ENCODE results near the gene FAM50B. TPM values are rescaled to one million over a fixed set of nuclear protein-coding genes. Genes with fewer than 3 reads are reported as not detected.

Gene FAM50B
- total RNA-seq, 1 experiment from 2014 or later, result 42.6 TPM

Other genes starting within 250 kb of the FAM50B start
- 60.5 and 61.3 TPM in 2 replicates for gene PXDC1, start 97.7 kb upstream of the FAM50B start, total RNA-seq (2014; rRNA removed; shearing (Covaris generic); ENCODE audit: low replicate concordance)
- not detected in 2 replicates for gene FAM217A, start 229.8 kb downstream of the FAM50B start, total RNA-seq (2014; rRNA removed; shearing (Covaris generic); ENCODE audit: low replicate concordance)